CD4-positive, alpha-beta T cell (primary cell): ENCODE data around the gene BLACAT1. TPM values are rescaled to one million over a fixed set of nuclear protein-coding genes. Genes with fewer than 3 reads are reported as not detected.

Experiments used
- ATAC-seq: fragments of 200-7000 bp; cut with Tn5 transposase; one replicate; pipeline ENCODE4 v1.10.0; 2022; ENCODE audit warnings: mild to moderate bottlenecking; ENCODE audit not compliant: poor library complexity
- CTCF ChIA-PET: fragments of 350-600 bp; sonication (Branson Sonifier 250); formaldehyde crosslinking; loops from one replicate; lab custom pipeline; 2021; ENCODE audit warnings: antibody characterized with exemption, inconsistent platforms; lab: Charles Lee
- POLR2A ChIA-PET: fragments of 350-600 bp; sonication (Branson Sonifier 250); formaldehyde crosslinking; loops from one replicate; lab custom pipeline; 2021; ENCODE audit warnings: antibody characterized with exemption, inconsistent platforms; lab: Charles Lee
- DNase-seq, 14 experiments: peaks; one replicate each; pipeline ENCODE4 v3.0.0-alpha.2; 2013 to 2020; ENCODE audit warnings: mixed read lengths in 2 of 14
- H3K27ac ChIP-seq, 2 donors: one replicate each; pipeline versions ENCODE4 v1.5.1 to v1.7.0; 2013; ENCODE audit warnings: low read length in 2 of 2, low read depth in 1 of 2, mild to moderate bottlenecking in 1 of 2
- H3K27me3 ChIP-seq, 2 experiments: 1 replicate in 1 of 2; 2 replicates in 1 of 2; pipeline versions ENCODE4 v1.6.1 to v1.7.0; 2013; ENCODE audit warnings: low read length in 2 of 2, control low read depth in 1 of 2, mild to moderate bottlenecking in 1 of 2, moderate library complexity in 1 of 2; ENCODE audit not compliant: insufficient read depth in 2 of 2, control insufficient read depth in 1 of 2
- H3K36me3 ChIP-seq: one replicate; pipeline ENCODE4 v1.6.1; 2013; ENCODE audit warnings: low read length, control low read depth; ENCODE audit not compliant: insufficient read depth
- H3K4me1 ChIP-seq: one replicate; pipeline ENCODE4 v1.6.1; 2013; ENCODE audit warnings: low read length, control low read depth; ENCODE audit not compliant: insufficient read depth
- H3K4me3 ChIP-seq: one replicate; pipeline ENCODE4 v1.5.1; 2013; ENCODE audit warnings: mild to moderate bottlenecking, low read length, moderate library complexity
- H3K9me3 ChIP-seq, 2 experiments: 1 replicate in 1 of 2; 2 replicates in 1 of 2; pipeline versions ENCODE4 v1.6.1 to v1.7.0; 2013; ENCODE audit warnings: low read length in 2 of 2, mild to moderate bottlenecking in 2 of 2, control low read depth in 1 of 2, moderate library complexity in 1 of 2; ENCODE audit not compliant: control insufficient read depth in 1 of 2, insufficient read depth in 1 of 2
- H3K27ac Mint-ChIP-seq: one replicate; pipeline ENCODE4 v1.8.0; 2020; ENCODE audit warnings: mixed read lengths
- H3K27me3 Mint-ChIP-seq: one replicate; pipeline ENCODE4 v1.8.0; 2021; ENCODE audit warnings: mixed read lengths
- H3K36me3 Mint-ChIP-seq: one replicate; pipeline ENCODE4 v1.8.0; 2021; ENCODE audit warnings: low read depth, mixed read lengths
- H3K4me1 Mint-ChIP-seq: one replicate; pipeline ENCODE4 v1.8.0; 2021; ENCODE audit warnings: low read depth, mixed read lengths
- H3K4me3 Mint-ChIP-seq: one replicate; pipeline ENCODE4 v1.8.0; 2020; ENCODE audit warnings: mild to moderate bottlenecking, mixed read lengths
- H3K9me3 Mint-ChIP-seq: one replicate; pipeline ENCODE4 v1.8.0; 2020; ENCODE audit warnings: mixed read lengths
- intact Hi-C, 2 experiments: fragments of 100-400 bp; cut with DNase I in 1 of 2; cut with micrococcal nuclease in 1 of 2; formaldehyde crosslinking; loops; one replicate each; pipeline versions ENCODE4 v1.15.1 to v1.9.0; 2023 to 2025; cut with DNase I, micrococcal nuclease
- total RNA-seq, 174 experiments: library from RNA in 2 of 174; stranded (reverse) in 2 of 174; gene quantifications; one replicate each; pipeline ENCODE4 v1.2.3 and lab custom pipeline; 2021 to 2026
- TF ChIP-seq, protein P1 (sequence below): fragments of 200-600 bp; IDR thresholded peaks from one replicate; pipeline ENCODE4 v1.8.0; 2022; ENCODE audit warnings: antibody characterized with exemption, mild to moderate bottlenecking

BLACAT1 gene
- total RNA-seq, 2 experiments from 2014 or later: not detected

DNA sequence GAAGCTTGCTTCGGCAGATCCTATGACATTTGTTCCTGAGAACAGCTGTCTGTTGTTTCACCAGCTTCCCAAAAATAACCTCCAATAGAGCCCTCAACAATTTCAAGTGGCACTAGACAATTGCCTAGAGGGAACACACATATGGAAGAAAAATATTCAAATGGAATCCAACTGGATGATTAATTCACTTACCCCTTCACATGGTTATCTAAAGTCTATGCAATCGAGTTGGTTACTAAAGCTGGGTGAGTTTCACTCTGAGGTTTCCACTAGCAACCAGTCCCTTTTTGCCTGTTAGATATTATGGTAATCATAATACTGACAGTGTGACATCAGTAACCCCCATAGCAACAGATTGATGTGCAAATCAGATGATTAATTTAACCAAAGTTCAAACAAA, 34.0 kb downstream of the BLACAT1 start, which contains the start of gene LEMD1:
Gene LEMD1 (minus strand): TSS at position 259 of the 400 bp plus-strand sequence. CDS start 1,520 bp downstream, outside the sequence.
- CTCF ChIA-PET: interaction anchor here (0.8 kb wide), 1 partner anchor 13 kb away, joined by 4 read pairs; no protein-coding TSS in a partner anchor
- no peaks in the 10 kb centered on the region for H3K36me3 ChIP-seq
- no peaks in the 10 kb centered on the region for H3K36me3 Mint-ChIP-seq
- no peaks in the 10 kb centered on the region for H3K9me3 ChIP-seq
- intact Hi-C loops: no loop called here
- no peaks in the 10 kb centered on the region for H3K4me1 Mint-ChIP-seq
- no peak within 1 kb of the TSS for H3K27ac ChIP-seq
- H3K4me1 ChIP-seq: no peaks in the 10 kb centered on the region
- no peak within 1 kb of the TSS for H3K27ac Mint-ChIP-seq
- DNase-seq (no peak), ATAC-seq (no peak)
- POLR2A ChIA-PET: no interaction called here
- H3K4me3 ChIP-seq: no peak within 1 kb of the TSS
- H3K27me3 ChIP-seq: peaks cover 0 to 6% of the 10 kb centered on the region in 2 experiments
- no peaks in the 10 kb centered on the region for H3K9me3 Mint-ChIP-seq
- H3K4me3 Mint-ChIP-seq: no peak within 1 kb of the TSS
- TF ChIP-seq, protein P1, sequence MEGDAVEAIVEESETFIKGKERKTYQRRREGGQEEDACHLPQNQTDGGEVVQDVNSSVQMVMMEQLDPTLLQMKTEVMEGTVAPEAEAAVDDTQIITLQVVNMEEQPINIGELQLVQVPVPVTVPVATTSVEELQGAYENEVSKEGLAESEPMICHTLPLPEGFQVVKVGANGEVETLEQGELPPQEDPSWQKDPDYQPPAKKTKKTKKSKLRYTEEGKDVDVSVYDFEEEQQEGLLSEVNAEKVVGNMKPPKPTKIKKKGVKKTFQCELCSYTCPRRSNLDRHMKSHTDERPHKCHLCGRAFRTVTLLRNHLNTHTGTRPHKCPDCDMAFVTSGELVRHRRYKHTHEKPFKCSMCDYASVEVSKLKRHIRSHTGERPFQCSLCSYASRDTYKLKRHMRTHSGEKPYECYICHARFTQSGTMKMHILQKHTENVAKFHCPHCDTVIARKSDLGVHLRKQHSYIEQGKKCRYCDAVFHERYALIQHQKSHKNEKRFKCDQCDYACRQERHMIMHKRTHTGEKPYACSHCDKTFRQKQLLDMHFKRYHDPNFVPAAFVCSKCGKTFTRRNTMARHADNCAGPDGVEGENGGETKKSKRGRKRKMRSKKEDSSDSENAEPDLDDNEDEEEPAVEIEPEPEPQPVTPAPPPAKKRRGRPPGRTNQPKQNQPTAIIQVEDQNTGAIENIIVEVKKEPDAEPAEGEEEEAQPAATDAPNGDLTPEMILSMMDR: no peak
- peaks cover 41% of the 10 kb centered on the region for H3K27me3 Mint-ChIP-seq

DNA sequence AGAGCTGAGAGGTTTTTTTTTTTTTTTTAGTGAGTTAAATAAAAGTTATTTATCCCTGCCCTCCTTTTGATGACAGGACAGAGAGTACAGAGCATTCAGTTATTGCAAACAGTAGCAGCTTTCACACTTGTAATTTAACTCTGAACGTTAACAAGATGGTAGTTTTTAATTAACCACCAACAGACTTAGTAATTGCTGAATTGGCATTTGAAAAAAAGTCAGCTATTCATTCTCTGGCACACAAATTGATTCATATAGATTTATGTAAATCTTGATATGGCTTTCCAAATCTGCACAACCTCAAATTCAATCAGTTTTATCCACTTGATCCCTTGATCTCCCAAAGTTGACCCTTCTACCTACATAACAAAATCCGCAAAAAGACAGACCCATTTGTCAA, 34.9 kb downstream of the BLACAT1 start:
- DNase-seq (no peak), ATAC-seq (no peak)
- no peak overlapping the region for H3K27ac ChIP-seq
- H3K4me3 ChIP-seq: no peak overlapping the region
- H3K36me3 ChIP-seq: no peaks in the 10 kb centered on the region
- Mint-ChIP-seq H3K27ac (no peak overlapping the region), H3K9me3 (no peaks in the 10 kb centered on the region), H3K36me3 (no peaks in the 10 kb centered on the region), H3K27me3 (peaks cover 34% of the 10 kb centered on the region), H3K4me3 (no peak overlapping the region), H3K4me1 (no peaks in the 10 kb centered on the region)
- TF ChIP-seq, protein P1: no peak
- ChIA-PET CTCF (no interaction called here), POLR2A (no interaction called here)
- no peaks in the 10 kb centered on the region for H3K9me3 ChIP-seq
- no peaks in the 10 kb centered on the region for H3K4me1 ChIP-seq
- peaks cover 0 to 6% of the 10 kb centered on the region in 2 experiments for H3K27me3 ChIP-seq
- intact Hi-C loops: no loop called here

- no peaks in the 10 kb centered on the region for H3K9me3 Mint-ChIP-seq
- H3K27me3 ChIP-seq: peaks cover 0 to 4% of the 10 kb centered on the region in 2 experiments
- H3K4me1 ChIP-seq: no peaks in the 10 kb centered on the region
- DNase-seq: no peak
- H3K27ac Mint-ChIP-seq: no peak overlapping the region
- CTCF ChIA-PET: interaction anchor here (1.1 to 2.1 kb wide), 2 partner anchors 21 to 67 kb away, joined by 3 to 8 read pairs; no protein-coding TSS in a partner anchor
- H3K36me3 Mint-ChIP-seq: no peaks in the 10 kb centered on the region
- H3K27ac ChIP-seq: no peak overlapping the region
- no peaks in the 10 kb centered on the region for H3K36me3 ChIP-seq
- no peaks in the 10 kb centered on the region for H3K9me3 ChIP-seq
- ATAC-seq: no peak
- TF ChIP-seq, protein P1: no peak
- H3K4me3 ChIP-seq: no peak overlapping the region
- H3K4me1 Mint-ChIP-seq: no peaks in the 10 kb centered on the region
- no peak overlapping the region for H3K4me3 Mint-ChIP-seq
- POLR2A ChIA-PET: no interaction called here
- peaks cover 19% of the 10 kb centered on the region for H3K27me3 Mint-ChIP-seq
- intact Hi-C loops: no loop called here
Observed at GRCh38 chr1:205417870-205418635, 37.8 kb downstream of the BLACAT1 start.
